GM21447 (cell line): ENCODE results near the gene TBCD.

ENCODE experiments used
- ATAC-seq: cut with Tn5 transposase; IDR thresholded peaks from one replicate; pipeline ENCODE4 v1.9.1; 2021; ENCODE audit not compliant: unreplicated experiment

Gene TBCD

GRCh38 chr17:82808006-82808405 lies 56.1 kb downstream of the TBCD start:
- no peak for ATAC-seq

- ATAC-seq, result no peak
These were observed 57.3 kb downstream of the TBCD start for GRCh38 chr17:82808921-82809905.

DNA sequence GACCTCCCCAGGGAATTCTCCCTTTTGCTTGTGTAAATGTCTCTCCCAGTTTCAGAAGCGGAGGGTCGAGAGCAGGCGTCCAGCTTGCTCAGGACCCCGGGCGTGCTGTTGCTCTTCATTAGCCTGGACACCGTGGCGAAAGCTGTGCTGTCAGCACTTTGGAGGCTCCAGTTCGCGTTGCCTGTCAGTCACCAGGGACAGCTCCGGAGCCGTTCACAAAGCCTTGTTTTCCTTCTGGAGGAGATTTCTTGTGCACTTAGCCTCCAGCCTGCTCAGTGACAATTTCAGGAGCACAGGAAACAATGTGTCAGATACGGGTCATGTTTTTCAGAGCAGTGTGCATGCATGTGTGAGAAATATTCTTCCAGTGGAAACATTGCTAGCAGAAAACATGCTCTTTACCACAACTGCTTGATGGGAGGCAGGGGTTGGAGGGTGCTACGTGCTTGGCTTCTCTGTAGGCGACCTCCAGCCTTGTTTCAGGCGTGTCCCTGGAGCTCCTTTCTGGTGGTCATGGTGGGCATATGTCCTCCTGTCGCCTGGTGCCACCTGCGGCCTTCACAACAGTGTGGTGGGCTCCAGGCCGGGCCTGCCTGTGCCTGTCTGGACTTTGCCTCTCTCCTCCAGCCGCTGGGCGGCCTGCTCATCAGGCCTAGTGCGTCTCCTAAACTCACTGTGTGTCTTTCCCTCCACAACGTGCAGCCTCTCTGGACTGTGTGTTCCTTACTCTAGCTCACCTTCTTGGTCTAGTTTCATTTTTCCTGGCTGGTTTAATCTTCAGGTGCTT lies 59.0 kb downstream of the TBCD start:
- no peak for ATAC-seq

DNA sequence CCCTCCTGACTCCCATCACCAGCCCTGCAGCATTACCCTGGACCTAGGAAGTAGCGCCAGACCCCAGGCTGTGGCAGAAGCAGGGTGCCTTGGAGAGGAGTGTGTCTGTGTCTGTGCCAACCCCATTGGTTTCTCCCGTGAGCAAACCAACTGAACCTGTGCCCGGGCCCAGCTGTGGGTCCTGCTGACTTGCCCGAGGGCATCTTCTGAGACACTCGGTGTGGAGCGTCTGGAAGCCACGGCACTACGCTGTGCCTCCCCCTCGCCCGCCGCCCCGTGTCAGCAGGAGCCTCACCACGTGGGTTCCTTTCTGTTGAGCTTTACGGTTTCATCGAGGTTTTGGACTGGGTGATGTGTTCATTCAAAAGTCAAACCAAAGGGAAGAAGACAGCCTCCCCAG lies 60.2 kb downstream of the TBCD start:
- ATAC-seq, result no peak

GRCh38 chr17:82812601-82813000 lies 60.7 kb downstream of the TBCD start:
- no peak for ATAC-seq

DNA sequence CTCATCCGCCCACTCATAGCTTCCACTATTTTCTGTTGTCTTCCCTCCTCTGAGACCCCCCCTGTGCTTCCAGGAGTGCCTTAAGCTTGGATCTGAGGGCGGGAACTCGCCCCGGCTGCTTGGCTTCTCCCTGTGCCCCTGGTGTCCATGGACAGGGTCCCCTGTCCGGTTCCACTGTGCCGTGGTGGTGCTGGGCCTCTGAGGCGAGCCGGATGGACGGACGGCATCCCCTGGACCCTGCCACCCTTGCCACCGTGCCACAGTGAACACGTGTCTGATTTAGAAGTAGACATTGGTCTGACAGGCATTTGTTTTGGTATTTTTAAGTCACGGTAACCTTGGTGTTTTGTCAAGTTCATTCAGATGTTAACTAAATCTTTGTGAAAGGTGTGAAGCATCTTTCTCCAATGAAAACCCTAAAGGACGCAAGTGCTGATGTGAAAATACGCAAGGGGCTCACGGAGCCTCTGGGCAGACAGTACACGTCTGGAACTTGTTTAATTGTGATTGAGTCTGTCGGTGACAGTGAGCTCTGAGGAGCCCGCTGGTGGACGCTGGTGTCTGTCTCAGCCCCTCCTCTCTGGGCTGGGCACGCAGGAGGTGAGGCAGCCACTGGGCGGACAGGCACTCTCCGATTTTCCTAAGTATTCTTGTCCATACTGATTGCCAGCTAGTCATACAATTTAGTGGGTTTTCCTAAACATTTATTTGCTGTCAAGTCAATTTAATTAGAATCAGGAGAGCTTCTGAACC lies 61.6 kb downstream of the TBCD start:
- no peak for ATAC-seq

DNA sequence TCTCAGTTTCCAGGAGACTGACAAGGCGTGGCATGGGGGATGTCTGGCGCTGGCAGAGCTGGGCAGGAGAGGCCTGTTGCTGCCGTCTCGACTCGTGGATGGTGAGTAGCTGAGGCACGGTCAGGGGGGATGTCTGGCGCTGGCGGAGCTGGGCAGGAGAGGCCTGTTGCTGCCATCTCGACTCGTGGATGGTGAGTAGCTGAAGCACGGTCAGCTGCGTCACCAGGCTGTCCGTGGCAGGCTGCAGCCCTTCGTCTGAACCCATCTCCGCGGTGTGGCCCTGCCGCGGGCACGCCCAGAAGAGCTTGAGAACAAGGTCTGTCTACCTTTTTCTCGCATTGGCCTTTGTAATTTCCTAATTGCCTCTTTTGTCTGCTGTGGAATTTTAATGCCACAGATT lies 63.0 kb downstream of the TBCD start:
- ATAC-seq, result no peak

DNA sequence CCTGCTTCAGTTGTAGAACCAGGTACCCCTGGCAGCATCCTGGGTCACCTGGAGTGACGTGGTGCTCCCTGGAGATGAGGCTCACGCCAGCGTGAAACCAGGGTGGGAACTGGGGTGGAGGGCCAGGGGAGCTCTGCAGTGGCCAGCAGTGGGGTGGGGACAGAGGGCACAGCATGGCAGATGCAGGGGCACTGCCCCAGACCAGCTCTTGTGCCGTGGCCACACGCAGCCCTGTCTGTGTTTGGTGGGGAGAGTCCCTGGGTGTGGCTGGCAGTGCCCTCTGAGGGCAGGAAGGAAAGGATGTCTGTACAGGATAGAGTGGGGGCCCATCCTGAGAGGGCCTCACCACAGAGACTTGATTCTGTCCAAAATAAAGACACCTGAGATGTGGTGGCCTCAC lies 63.5 kb downstream of the TBCD start:
- no peak for ATAC-seq

DNA sequence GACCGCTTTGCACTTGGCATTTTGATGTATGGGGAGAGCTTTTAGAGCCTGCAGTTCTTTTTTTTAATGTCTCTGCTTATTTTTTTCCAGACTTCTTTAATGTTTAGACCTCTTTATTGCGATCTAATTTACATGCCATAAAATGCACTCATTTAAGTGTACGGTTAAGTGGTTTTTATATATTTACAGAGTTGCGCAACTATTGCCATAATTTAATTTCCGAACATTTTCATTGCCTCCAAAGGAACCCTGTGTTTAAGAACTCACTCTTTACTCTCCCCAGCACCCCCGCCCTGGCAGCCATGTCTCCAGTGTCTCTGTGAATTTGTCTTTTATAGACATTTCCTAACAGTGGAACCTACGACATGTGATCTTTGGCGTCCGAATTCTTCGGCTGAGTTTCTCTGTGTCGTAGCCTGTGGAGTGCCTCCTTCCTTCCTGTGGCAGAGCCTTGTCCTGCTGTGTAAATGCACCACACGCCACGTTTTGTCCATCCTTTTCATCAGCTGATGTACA lies 64.0 kb downstream of the TBCD start:
- ATAC-seq, result no peak

GRCh38 chr17:82816358-82816757 lies 64.5 kb downstream of the TBCD start:
- no peak for ATAC-seq

DNA sequence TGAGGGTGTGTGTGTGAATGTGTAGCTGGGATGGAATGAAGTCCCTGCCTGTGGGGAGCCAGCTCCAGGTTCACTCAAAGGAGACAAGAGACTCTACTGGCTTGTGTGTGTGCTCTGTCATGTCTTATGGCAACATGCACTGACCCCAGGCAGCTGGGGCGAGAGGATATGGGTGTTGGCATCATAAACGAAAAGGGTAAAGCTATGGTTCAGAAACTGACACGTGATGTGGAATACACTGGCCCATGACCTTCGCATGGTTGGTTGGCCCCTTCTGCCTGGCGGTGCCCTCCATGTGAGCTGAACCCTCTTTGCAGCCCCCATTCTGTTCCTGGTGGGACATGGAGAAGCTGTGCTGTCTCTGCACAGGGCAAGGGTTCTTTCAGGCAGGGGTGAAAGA lies 66.1 kb downstream of the TBCD start:
- no peak for ATAC-seq

GRCh38 chr17:82820278-82821251 lies 68.7 kb downstream of the TBCD start:
- ATAC-seq, result no peak

DNA sequence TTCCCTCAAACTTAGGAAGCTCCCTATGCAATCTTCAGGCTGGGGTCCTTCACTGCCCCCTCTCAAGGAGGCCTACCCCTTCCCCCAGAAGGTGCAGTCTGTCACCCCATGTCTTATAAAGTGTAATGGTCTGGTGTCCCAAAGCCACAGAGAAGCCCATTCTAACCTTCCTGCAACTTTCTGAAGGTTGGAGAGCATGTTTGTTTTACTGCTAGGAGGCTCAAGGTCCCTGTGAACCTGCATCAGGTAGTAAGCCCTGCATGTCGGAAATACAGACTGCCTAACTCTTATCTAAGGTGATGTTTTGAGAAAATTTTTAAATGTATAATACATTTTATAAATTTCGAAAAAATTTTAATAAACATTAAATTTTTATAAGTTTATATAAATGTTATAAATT lies 69.7 kb downstream of the TBCD start:
- no peak for ATAC-seq

DNA sequence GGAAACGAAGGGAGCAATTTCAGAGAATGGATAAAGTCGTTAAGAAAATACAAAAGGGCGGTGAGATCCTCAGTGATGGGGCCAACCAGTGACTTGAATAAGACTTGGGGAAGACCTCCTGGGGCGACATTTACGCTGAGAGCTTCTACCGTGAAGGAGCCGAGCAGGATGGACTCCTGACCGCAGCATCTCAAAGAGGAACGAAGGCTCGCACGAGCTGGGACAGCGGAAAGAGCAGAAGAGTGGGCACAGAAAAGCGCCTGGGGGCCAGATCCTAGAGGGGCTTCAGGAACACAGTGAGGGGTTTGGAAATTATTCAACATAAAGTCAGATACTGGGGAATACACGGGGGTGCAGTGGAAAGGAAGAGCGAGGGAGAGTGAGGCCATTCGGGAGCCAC lies 70.4 kb downstream of the TBCD start:
- no peak for ATAC-seq

DNA sequence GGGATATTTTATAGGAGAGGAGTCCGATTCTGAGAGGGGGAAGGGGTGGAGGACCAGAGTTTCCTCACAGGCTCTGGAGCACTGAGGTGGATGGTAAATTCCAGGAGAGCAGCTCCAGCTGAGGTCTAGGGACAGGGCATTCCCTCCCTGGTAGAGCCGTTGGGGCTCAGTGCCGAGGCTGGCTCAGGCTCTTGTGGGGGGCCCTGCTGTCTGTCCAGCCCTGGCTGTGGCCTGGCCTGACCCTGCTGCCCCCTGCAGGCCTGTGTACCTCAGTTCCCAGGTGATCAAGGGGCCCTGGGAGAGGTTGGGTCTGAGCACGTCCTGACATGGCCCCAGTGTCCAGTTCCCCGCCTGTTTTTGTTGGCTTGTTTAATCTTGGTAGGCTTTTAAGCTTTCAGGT lies 71.1 kb downstream of the TBCD start:
- ATAC-seq, result no peak

- no peak for ATAC-seq
These were observed 73.8 kb downstream of the TBCD start for GRCh38 chr17:82825540-82826124.

- no peak for ATAC-seq
These were observed 74.3 kb downstream of the TBCD start for GRCh38 chr17:82826211-82826610.

DNA sequence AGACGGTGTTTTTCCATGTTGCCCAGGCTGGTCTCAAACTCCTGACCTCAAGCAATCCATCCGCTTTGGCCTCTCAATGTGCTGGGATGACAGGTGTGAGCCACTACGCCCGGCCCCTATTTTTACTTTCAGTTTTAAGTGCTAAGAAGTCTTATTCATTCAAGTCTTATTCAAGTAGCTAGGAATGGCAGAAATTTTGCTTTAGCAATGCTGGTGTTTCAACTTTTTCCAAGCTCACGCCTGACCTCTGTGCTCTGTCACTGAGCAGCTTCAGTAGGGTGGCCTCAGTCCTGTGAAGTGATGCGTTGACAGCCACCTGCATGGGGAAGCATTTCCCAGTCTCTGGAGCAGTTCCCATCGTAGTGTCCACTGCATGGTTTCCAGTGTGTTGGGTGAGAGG lies 75.1 kb downstream of the TBCD start:
- ATAC-seq, result no peak

GRCh38 chr17:82828875-82829487 lies 77.1 kb downstream of the TBCD start:
- ATAC-seq, result no peak
